H1 (cell line): Measurements from ENCODE around the gene SEMA3B. TPM values are rescaled to one million over a fixed set of nuclear protein-coding genes. Genes with fewer than 3 reads are reported as not detected.

ENCODE experiments used
- CTCF ChIA-PET: fragments of 300-600 bp; sonication (Branson Sonifier 250); formaldehyde crosslinking; loops from one replicate; lab custom pipeline; 2021; ENCODE audit not compliant: partially characterized antibody; lab: Charles Lee
- POLR2A ChIA-PET: fragments of 300-600 bp; sonication (Branson Sonifier 250); formaldehyde crosslinking; loops from one replicate; lab custom pipeline; 2021; ENCODE audit warnings: inconsistent platforms; ENCODE audit not compliant: partially characterized antibody; lab: Charles Lee
- DNase-seq, 2 experiments: peaks; one replicate each; pipeline versions ENCODE4 v3.0.0 to v3.0.0-alpha.2; 2010 to 2022; ENCODE audit warnings: low spot score in 2 of 2, low read depth in 1 of 2, mixed read lengths in 1 of 2
- FAIRE-seq: peaks from 2 replicates; lab custom pipeline; 2011; peaks lifted over from hg19 to GRCh38; lab: Jason Lieb, UNC
- H2AFZ ChIP-seq: 2 replicates; pipeline ENCODE4 v1.8.1; 2012; ENCODE audit warnings: low read length, inconsistent platforms
- H2AK5ac ChIP-seq: 2 replicates; pipeline ENCODE4 v1.6.1; 2013; ENCODE audit warnings: low read depth, low read length
- H2BK120ac ChIP-seq: replicated peaks from 2 replicates; pipeline ENCODE3; 2013; ENCODE audit warnings: low read depth, low read length, inconsistent platforms
- H2BK12ac ChIP-seq: 2 replicates; pipeline ENCODE4 v1.6.1; 2013; ENCODE audit warnings: low read depth, low read length
- H2BK15ac ChIP-seq: 2 replicates; pipeline ENCODE4 v1.6.1; 2013; ENCODE audit warnings: low read length
- H2BK20ac ChIP-seq: 2 replicates; pipeline ENCODE4 v1.6.1; 2013; ENCODE audit warnings: low read length
- H2BK5ac ChIP-seq: 2 replicates; pipeline ENCODE4 v1.6.1; 2013; ENCODE audit warnings: low read depth, low read length
- H3K14ac ChIP-seq: 2 replicates; pipeline ENCODE4 v1.6.1; 2013; ENCODE audit warnings: inconsistent platforms; ENCODE audit not compliant: insufficient read length
- H3K18ac ChIP-seq: 2 replicates; pipeline ENCODE4 v1.6.1; 2013; ENCODE audit warnings: low read length; ENCODE audit errors: extremely low read depth
- H3K23ac ChIP-seq: 2 replicates; pipeline ENCODE4 v1.6.1; 2013; ENCODE audit warnings: inconsistent platforms; ENCODE audit not compliant: insufficient read length
- H3K23me2 ChIP-seq: 2 replicates; pipeline ENCODE4 v1.6.1; 2013; ENCODE audit warnings: low read depth, low read length
- H3K27ac ChIP-seq: 2 replicates; pipeline ENCODE4 v1.6.1; 2011; ENCODE audit warnings: low read depth, low read length, inconsistent platforms
- H3K27me3 ChIP-seq, 4 experiments: replicated peaks in 1 of 4; 1 replicate in 1 of 4; 2 replicates in 3 of 4; pipeline versions ENCODE4 v1.6.1 to v1.8.1; 2011 to 2013; ENCODE audit warnings: low read length in 3 of 4, mild to moderate bottlenecking in 3 of 4, inconsistent platforms in 2 of 4, mixed read lengths in 2 of 4, moderate library complexity in 1 of 4; ENCODE audit not compliant: control insufficient read depth in 3 of 4, insufficient read depth in 3 of 4; ENCODE audit errors: extremely low read depth in 1 of 4
- H3K36me3 ChIP-seq, 4 experiments: 2 replicates each; pipeline versions ENCODE4 v1.6.1 to v1.8.1; 2011 to 2013; ENCODE audit warnings: mild to moderate bottlenecking in 4 of 4, low read length in 3 of 4, moderate library complexity in 2 of 4, control low read depth in 1 of 4, inconsistent platforms in 1 of 4; ENCODE audit not compliant: insufficient read depth in 4 of 4, control insufficient read depth in 2 of 4
- H3K4ac ChIP-seq: replicated peaks from 2 replicates; pipeline ENCODE3; 2013; ENCODE audit warnings: low read length, low read depth, mixed read lengths, inconsistent platforms; ENCODE audit not compliant: insufficient read length
- H3K4me1 ChIP-seq, 4 experiments: replicated peaks in 1 of 4; 1 replicate in 1 of 4; 2 replicates in 3 of 4; pipeline versions ENCODE4 v1.6.1 to v1.8.1; 2011 to 2013; ENCODE audit warnings: low read length in 3 of 4, inconsistent platforms in 2 of 4, mixed read lengths in 1 of 4; ENCODE audit not compliant: insufficient read depth in 4 of 4, control insufficient read depth in 3 of 4
- H3K4me2 ChIP-seq, 2 experiments: 2 replicates each; pipeline versions ENCODE4 v1.6.1 to v1.8.1; 2011 to 2013; ENCODE audit warnings: low read depth in 2 of 2, low read length in 2 of 2, control low read depth in 1 of 2, inconsistent platforms in 1 of 2, mild to moderate bottlenecking in 1 of 2; ENCODE audit not compliant: insufficient read depth in 1 of 2
- H3K4me3 ChIP-seq, 4 experiments: fragments of 200-600, 300-600 bp in 1 of 4; sonication (generic), shearing (Covaris generic), sonication (Bioruptor Twin) in 1 of 4; 2 replicates each; pipeline versions ENCODE4 v1.5.1 to v1.8.1; 2011 to 2016; ENCODE audit warnings: low read length in 4 of 4, low read depth in 3 of 4, control low read depth in 2 of 4, inconsistent platforms in 2 of 4, mild to moderate bottlenecking in 2 of 4, mixed read lengths in 1 of 4, moderate library complexity in 1 of 4; ENCODE audit not compliant: insufficient read depth in 2 of 4; ENCODE audit errors: extremely low read depth in 1 of 4
- H3K56ac ChIP-seq: replicated peaks from 2 replicates; pipeline ENCODE3; 2013; ENCODE audit warnings: low read depth, mild to moderate bottlenecking, mixed read lengths, low read length, inconsistent platforms; ENCODE audit not compliant: insufficient read length
- H3K79me1 ChIP-seq: 2 replicates; pipeline ENCODE4 v1.6.1; 2013; ENCODE audit warnings: low read depth, low read length, control low read depth
- H3K79me2 ChIP-seq, 2 experiments: 2 replicates each; pipeline versions ENCODE4 v1.6.1 to v1.8.1; 2012 to 2013; ENCODE audit warnings: low read length in 2 of 2, mild to moderate bottlenecking in 2 of 2, inconsistent platforms in 1 of 2; ENCODE audit not compliant: insufficient read depth in 2 of 2, control insufficient read depth in 1 of 2
- H3K9ac ChIP-seq, 4 experiments: replicated peaks in 1 of 4; 1 replicate in 1 of 4; 2 replicates in 3 of 4; pipeline versions ENCODE4 v1.6.1 to v1.8.1; 2011 to 2013; ENCODE audit warnings: low read depth in 3 of 4, low read length in 3 of 4, control low read depth in 2 of 4, mild to moderate bottlenecking in 2 of 4, moderate library complexity in 2 of 4, inconsistent platforms in 1 of 4; ENCODE audit errors: extremely low read depth in 1 of 4
- H3K9me3 ChIP-seq, 2 experiments: 2 replicates each; pipeline versions ENCODE4 v1.6.1 to v1.8.1; 2012 to 2013; ENCODE audit warnings: mild to moderate bottlenecking in 2 of 2, moderate library complexity in 2 of 2, control low read depth in 1 of 2, inconsistent platforms in 1 of 2, low read depth in 1 of 2, low read length in 1 of 2, mixed read lengths in 1 of 2; ENCODE audit not compliant: insufficient read depth in 2 of 2
- H4K20me1 ChIP-seq, 2 experiments: replicated peaks in 1 of 2; 2 replicates each; pipeline versions ENCODE3 to v1.8.1; 2011 to 2013; ENCODE audit warnings: inconsistent platforms in 2 of 2, low read length in 2 of 2, mild to moderate bottlenecking in 1 of 2; ENCODE audit not compliant: insufficient read depth in 2 of 2, control insufficient read depth in 1 of 2
- H4K5ac ChIP-seq: 2 replicates; pipeline ENCODE4 v1.6.1; 2013; ENCODE audit warnings: low read length, low read depth, mixed read lengths, inconsistent platforms; ENCODE audit not compliant: insufficient read length
- H4K8ac ChIP-seq: 2 replicates; pipeline ENCODE4 v1.8.0; 2013; ENCODE audit warnings: mild to moderate bottlenecking, moderate library complexity, low read length, inconsistent platforms; ENCODE audit not compliant: insufficient read depth; ENCODE audit errors: extremely low read depth
- H4K91ac ChIP-seq: replicated peaks from 2 replicates; pipeline ENCODE3; 2013; ENCODE audit warnings: low read length, mixed read lengths, inconsistent platforms; ENCODE audit not compliant: insufficient read length
- ATF2 ChIP-seq: IDR thresholded peaks from 2 replicates; pipeline ENCODE4 v1.6.1; 2012; ENCODE audit warnings: low read length, inconsistent platforms
- BCL11A ChIP-seq, 2 experiments: IDR thresholded peaks; one replicate each; pipeline ENCODE4 v1.6.1; 2011; ENCODE audit warnings: low read depth in 2 of 2, low read length in 2 of 2, mild to moderate bottlenecking in 2 of 2
- CBX5 ChIP-seq: fragments of 300-800, 300-1000 bp; sonication (generic); IDR thresholded peaks from 2 replicates; pipeline ENCODE4 v1.7.1; 2016; ENCODE audit warnings: antibody characterized with exemption, low read length, low read depth
- CTCF ChIP-seq, 3 experiments: IDR thresholded peaks; 1 replicate in 2 of 3; 2 replicates in 1 of 3; pipeline versions ENCODE4 v1.5.1 to v1.6.1; 2011; ENCODE audit warnings: low read length in 3 of 3, mild to moderate bottlenecking in 3 of 3, inconsistent platforms in 2 of 3, low read depth in 1 of 3, moderate library complexity in 1 of 3; ENCODE audit not compliant: insufficient read depth in 1 of 3; ENCODE audit errors: control extremely low read depth in 1 of 3
- FOSL1 ChIP-seq: IDR thresholded peaks from 2 replicates; pipeline ENCODE4 v1.6.1; 2011; ENCODE audit warnings: mild to moderate bottlenecking, low read depth, low read length, moderate library complexity; ENCODE audit not compliant: insufficient read depth
- JUND ChIP-seq: IDR thresholded peaks from 2 replicates; pipeline ENCODE4 v1.6.1; 2011; ENCODE audit warnings: mild to moderate bottlenecking, improper control_type of control experiment, low read length
- KDM1A ChIP-seq: fragments of 200-600, 300-600 bp; sonication (generic); IDR thresholded peaks from 2 replicates; pipeline ENCODE4 v1.7.1; 2016; ENCODE audit warnings: mild to moderate bottlenecking, low read length, borderline replicate concordance
- WGBS, 2 experiments: shearing (Covaris generic) in 1 of 2; methylation state at CpG; one replicate each; pipeline versions ENCODE4 v1.1.6 to v1.1.7; 2013 to 2015; ENCODE audit warnings: low lambda C conversion rate in 2 of 2, mixed read lengths in 2 of 2, inconsistent platforms in 1 of 2, low coverage in 1 of 2, missing lambda C conversion rate in 1 of 2; ENCODE audit not compliant: insufficient replicate concordance in 2 of 2, insufficient coverage in 1 of 2, insufficient read length in 1 of 2; ENCODE audit errors: extremely low coverage in 1 of 2, missing lambda C conversion rate in 1 of 2; 5-methylcytosine and 5-hydroxymethylcytosine counted together
- polyA plus RNA-seq, 7 experiments: library from polyadenylated mRNA; depleted of rRNA in 3 of 7; stranded (reverse) in 5 of 7; unstranded in 2 of 7; fragments of >200 nt in 5 of 7; fragments of 200-250 nt in 2 of 7; gene quantifications; 1 replicate in 5 of 7; 2 replicates in 1 of 7; 4 replicates in 1 of 7; pipeline versions ENCODE4 v1.2.1 to v1.2.3, GENCODE V29; 2011 to 2013; ENCODE audit warnings: missing spikeins in 2 of 7, mixed read lengths in 2 of 7
- total RNA-seq: library from RNA; stranded (reverse); fragmentation: NEBNext Ultra II Directional; extraction: Animal tissue kit (Norgen Biotek cat#: 25700); gene quantifications from 2 replicates; pipeline ENCODE4 v1.2.1, GENCODE V29; 2021

Gene SEMA3B
- total and polyA plus RNA-seq, 2 of the 8 experiments (the other 6 are each of a cell fraction or from before 2014, with no cell fraction given) = 3.0 to 4.7 TPM

GRCh38 chr3:50264383-50264963 is 4.5 kb upstream of the SEMA3B start:
- Histone ChIP-seq H2BK15ac (no peak overlapping the region), H2AFZ (no peak overlapping the region), H3K14ac (no peak overlapping the region), H2AK5ac (no peak overlapping the region; the same call in 1 of the 2 replicates), H3K23me2 (peaks cover 4% of the 10 kb centered on the region; the same call in 1 of the 2 replicates), H3K4me3 (peak overlapping the region in 2 of 4 experiments; percentile 1 to 19; a peak in 1 of 8 replicates), H3K4ac (no peak overlapping the region), H3K27me3 (no peaks in the 10 kb centered on the region; a peak in 2 of 7 replicates), H4K20me1 (peaks cover 0 to 1% of the 10 kb centered on the region in 2 experiments), H3K27ac (peak overlapping the region; percentile 69; the same call in 1 of the 2 replicates), H3K79me2 (no peaks in the 10 kb centered on the region), H3K18ac (peak overlapping the region; percentile 80), H3K23ac (no peak overlapping the region), H4K5ac (peak overlapping the region; percentile 69), H4K91ac (peak overlapping the region; percentile 75), H3K56ac (peak overlapping the region; percentile 42), H3K36me3 (no peaks in the 10 kb centered on the region), H4K8ac (peak overlapping the region; percentile 88), H2BK12ac (peak overlapping the region; percentile 99), H2BK20ac (peak overlapping the region; percentile 97; the same call in 1 of the 2 replicates), H3K4me2 (peak overlapping the region; percentile 46 to 58), H2BK120ac (peak overlapping the region; percentile 36), H3K9me3 (no peaks in the 10 kb centered on the region), H3K79me1 (no peaks in the 10 kb centered on the region), H3K9ac (no peak overlapping the region; a peak in 1 of 7 replicates), H2BK5ac (peak overlapping the region; percentile 86), H3K4me1 (peaks cover 0 to 59% (median 46%) of the 10 kb centered on the region in 4 experiments; a peak in 6 of 7 replicates)
- no peak for FAIRE-seq
- ChIA-PET POLR2A (interaction anchor here (0.6 to 3.5 kb wide), 29 partner anchors 8 to 585 kb away, joined by 3 to 19 read pairs (median 5); partner anchors contain the start of genes GNAI2, HYAL2, HYAL3 and LSMEM2), CTCF (interaction anchor here (0.6 to 53.5 kb wide), 17 partner anchors 8 to 463 kb away, joined by 3 to 2149 read pairs (median 5); partner anchors contain the start of genes GNAI2, GNAT1, HYAL2 and LSMEM2)
- DNase-seq = peak; percentile 85 to 94
- 6% methylated on average over 5 of the region's 7 CpGs; no CpG with 5 or more reads in 1 of the 2 experiments for WGBS, 2 experiments
- TF ChIP-seq CBX5 (no peak), ATF2 (peak; percentile 24; the same call in 1 of the 2 replicates), BCL11A (IDR thresholded peaks at IDR 0.05; ENCODE audit: low read depth in 2 of 2, low read length in 2 of 2) (no peak), JUND (peak; percentile 76), KDM1A (no peak), CTCF (IDR thresholded peaks at IDR 0.05; ENCODE audit: control extremely low read depth in 1 of 3, insufficient read depth in 1 of 3, low read depth in 1 of 3, low read length in 3 of 3) (no peak), FOSL1 (no peak)
